HG03045 (cell line): Measurements from ENCODE around the gene TP53RK.
"Not testable (repeated sequence)": the region's sequence is repeated elsewhere in the genome, so short reads cannot be mapped to it uniquely, and the experiment has no call there.

Experiments used
- ATAC-seq: cut with Tn5 transposase; IDR thresholded peaks from one replicate; pipeline ENCODE4 v1.9.1; 2021; ENCODE audit warnings: mild to moderate bottlenecking, moderate library complexity; ENCODE audit not compliant: unreplicated experiment

TP53RK gene

GRCh38 chr20:46683939-46684750, 5.1 kb downstream of the TP53RK start:
- no peak for ATAC-seq

- no peak for ATAC-seq
These were observed 5.6 kb downstream of the TP53RK start for GRCh38 chr20:46683668-46683938.

DNA sequence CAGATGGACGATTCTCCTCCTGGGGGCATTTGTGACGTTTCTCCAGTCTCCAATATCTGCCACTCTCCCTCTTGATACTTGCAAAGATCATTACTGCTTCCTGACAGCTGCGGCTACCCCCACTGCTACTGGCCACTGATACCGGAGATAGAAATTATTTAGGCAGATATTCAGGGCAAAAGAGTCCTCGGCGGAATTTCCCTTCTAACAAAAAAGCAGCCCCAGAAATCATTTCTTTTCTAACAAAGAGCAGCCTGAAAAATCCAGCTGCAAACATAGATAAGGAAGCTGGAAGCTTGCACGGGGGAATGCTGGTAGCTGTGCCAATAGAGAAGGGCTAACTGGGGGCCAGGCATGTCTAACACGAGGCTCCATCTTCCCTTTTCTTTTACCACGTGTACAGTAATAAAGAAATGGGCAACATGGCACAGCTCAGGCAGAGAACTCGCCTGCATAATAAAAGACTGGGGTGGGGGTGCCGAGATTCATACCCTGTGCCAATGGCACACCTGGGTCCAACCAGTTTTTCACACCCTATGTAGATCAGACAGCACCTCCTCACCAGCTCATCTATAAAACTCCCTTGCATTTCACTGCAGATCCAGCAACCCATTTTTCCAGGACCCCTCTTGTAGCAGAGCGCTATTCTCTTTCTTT, 6.1 kb downstream of the TP53RK start:
- no peak for ATAC-seq

- ATAC-seq, result no peak
These were observed 7.0 kb downstream of the TP53RK start for GRCh38 chr20:46682063-46682821.

- no peak for ATAC-seq
These were observed 8.0 kb downstream of the TP53RK start for GRCh38 chr20:46681032-46681854.

- no peak for ATAC-seq
These were observed 8.6 kb downstream of the TP53RK start for GRCh38 chr20:46680684-46681031.

DNA sequence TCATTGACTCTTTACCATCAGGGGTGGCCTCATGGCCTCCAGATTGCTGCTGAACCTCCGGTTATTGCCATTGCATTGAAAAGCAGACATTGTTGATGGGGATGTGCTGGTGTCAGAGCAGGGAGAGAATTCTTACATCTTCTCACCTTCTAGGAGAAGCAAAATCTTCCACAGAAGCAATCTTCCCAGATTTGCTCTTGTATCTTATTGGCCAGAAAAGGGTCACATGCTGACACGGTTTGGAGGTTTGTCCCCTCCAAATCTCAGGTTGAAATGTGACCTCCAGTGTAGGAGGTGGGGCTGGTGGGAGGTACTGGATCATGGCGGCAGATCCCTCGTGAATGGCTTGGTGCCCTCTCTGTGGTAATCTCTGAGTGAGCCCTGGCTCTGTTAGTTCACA, 10.7 kb downstream of the TP53RK start:
- no peak for ATAC-seq

DNA sequence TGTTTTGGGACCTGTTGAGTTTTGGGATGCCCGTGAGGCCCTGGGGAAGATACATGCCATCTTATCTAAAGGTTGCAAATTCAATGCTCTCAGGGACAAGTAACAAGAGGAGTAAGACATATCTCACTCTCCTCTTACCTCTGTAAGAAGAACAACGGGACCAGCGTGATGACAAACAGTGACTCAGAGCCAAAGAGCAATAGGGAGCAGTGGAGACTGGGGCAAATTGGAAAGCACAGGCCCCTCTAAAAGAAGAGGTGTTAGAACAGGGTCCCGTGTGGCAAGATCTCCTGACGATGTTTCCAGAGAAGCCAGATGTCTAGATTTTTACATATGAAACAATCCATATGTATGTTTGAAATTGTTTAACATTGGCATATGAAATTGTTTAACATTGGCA, 11.6 kb downstream of the TP53RK start:
- ATAC-seq, result no peak

GRCh38 chr20:46676649-46677316, 12.5 kb downstream of the TP53RK start:
- ATAC-seq, result not testable (repeated sequence)

GRCh38 chr20:46674253-46675083, 14.8 kb downstream of the TP53RK start:
- ATAC-seq, result no peak

GRCh38 chr20:46673394-46674252, 15.6 kb downstream of the TP53RK start:
- ATAC-seq, result no peak

GRCh38 chr20:46672543-46673148, 16.6 kb downstream of the TP53RK start:
- no peak for ATAC-seq

- ATAC-seq, result no peak
These were observed 17.2 kb downstream of the TP53RK start for GRCh38 chr20:46671866-46672542.

- ATAC-seq, result no peak
These were observed 18.4 kb downstream of the TP53RK start for GRCh38 chr20:46670585-46671584.

- no peak for ATAC-seq
These were observed 19.0 kb downstream of the TP53RK start for GRCh38 chr20:46670228-46670584.

DNA sequence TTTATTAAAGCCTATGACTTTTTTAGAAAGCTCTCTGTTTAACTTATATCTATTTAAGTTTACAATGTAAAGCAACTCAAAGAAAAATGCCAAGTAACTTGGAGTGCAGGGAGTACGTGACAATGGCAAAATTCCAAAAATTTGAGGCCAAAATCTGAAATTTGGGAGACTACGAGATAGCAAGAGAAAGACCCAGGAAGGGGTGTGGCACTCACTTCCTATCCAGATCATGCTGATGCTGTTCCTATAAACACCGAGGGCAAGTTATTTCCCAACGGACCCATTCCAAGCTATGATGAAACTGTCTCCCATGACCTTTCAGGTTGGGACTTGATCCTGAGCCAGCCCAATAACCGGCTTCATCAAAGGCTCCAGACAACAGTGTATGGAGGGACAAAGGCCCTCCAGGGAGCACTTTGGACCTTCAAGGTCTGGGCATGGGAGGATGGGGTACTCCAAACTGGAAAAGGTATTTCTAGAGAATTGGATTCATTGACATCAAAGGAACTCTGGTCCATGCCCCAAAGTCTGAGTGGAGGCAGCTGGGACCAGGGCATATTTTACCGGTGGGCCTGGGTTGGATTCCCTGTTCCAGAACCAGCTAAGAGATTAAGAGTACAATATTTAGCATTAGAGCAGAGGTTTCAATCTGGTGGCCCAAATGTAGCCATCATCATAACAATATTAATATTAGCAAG, 22.3 kb downstream of the TP53RK start:
- no peak for ATAC-seq
